OCI-LY7 (cell line): ENCODE data around the gene CEND1. TPM values are rescaled to one million over a fixed set of nuclear protein-coding genes. Genes with fewer than 3 reads are reported as not detected.

Source experiments
- BruUV-seq: library from RNA; stranded (reverse); fragments of 400-500 nt; replicated peaks from 2 replicates; lab custom pipeline; 2021; lab: Mats Ljungman, UMichigan
- CTCF ChIA-PET: fragments of 300-600 bp; sonication (Branson Sonifier 250); formaldehyde crosslinking; loops from one replicate; lab custom pipeline; 2022; ENCODE audit warnings: antibody characterized with exemption; ENCODE audit not compliant: unreplicated experiment; lab: Charles Lee
- POLR2A ChIA-PET: fragments of 300-600 bp; sonication (Branson Sonifier 250); formaldehyde crosslinking; loops from one replicate; lab custom pipeline; 2022; ENCODE audit warnings: antibody characterized with exemption; lab: Charles Lee
- DNase-seq: peaks from one replicate; pipeline ENCODE4 v3.0.0-alpha.2; 2015; ENCODE audit warnings: low spot score
- H2AFZ ChIP-seq: fragments of 200-600 bp; sonication (generic), shearing (Covaris generic); 2 replicates; pipeline ENCODE4 v1.6.1; 2014; ENCODE audit warnings: mild to moderate bottlenecking, antibody characterized with exemption, low read length, moderate library complexity
- H3K27ac ChIP-seq: fragments of 200-600 bp; sonication (generic); 2 replicates; pipeline ENCODE4 v1.5.1; 2014; ENCODE audit warnings: mixed run types, low read depth, mild to moderate bottlenecking, moderate library complexity, low read length, inconsistent platforms; ENCODE audit not compliant: poor library complexity, severe bottlenecking
- H3K36me3 ChIP-seq: fragments of 200-600 bp; sonication (generic); 2 replicates; pipeline ENCODE4 v1.6.1; 2014; ENCODE audit warnings: mild to moderate bottlenecking, antibody characterized with exemption, low read length, moderate library complexity, mixed read lengths; ENCODE audit not compliant: insufficient read depth
- H3K4me1 ChIP-seq: fragments of 200-600 bp; sonication (generic); 2 replicates; pipeline ENCODE4 v1.5.1; 2014; ENCODE audit warnings: mild to moderate bottlenecking, low read length; ENCODE audit not compliant: insufficient read depth, poor library complexity, severe bottlenecking
- H3K4me2 ChIP-seq: fragments of 200-600 bp; sonication (generic); 2 replicates; pipeline ENCODE4 v1.6.1; 2014; ENCODE audit warnings: mild to moderate bottlenecking, low read length
- H3K4me3 ChIP-seq: fragments of 200-600 bp; sonication (generic); 2 replicates; pipeline ENCODE4 v1.5.1; 2014; ENCODE audit warnings: mild to moderate bottlenecking, low read depth, low read length; ENCODE audit not compliant: poor library complexity, severe bottlenecking
- H3K79me2 ChIP-seq: fragments of 200-600 bp; sonication (generic); 2 replicates; pipeline ENCODE4 v1.6.1; 2016; ENCODE audit warnings: low read depth, mild to moderate bottlenecking, low read length, moderate library complexity, mixed read lengths; ENCODE audit not compliant: insufficient read depth
- H3K9me2 ChIP-seq: fragments of 200-600 bp; sonication (generic); 2 replicates; pipeline ENCODE4 v1.6.1; 2016; ENCODE audit warnings: mild to moderate bottlenecking, low read length, mixed read lengths; ENCODE audit not compliant: insufficient read depth
- H3K9me3 ChIP-seq: fragments of 200-600 bp; sonication (generic); 2 replicates; pipeline ENCODE4 v1.6.1; 2014; ENCODE audit warnings: mild to moderate bottlenecking, mixed run types, low read length, mixed read lengths
- H4K20me1 ChIP-seq: fragments of 200-600 bp; sonication (generic); 2 replicates; pipeline ENCODE4 v1.6.1; 2014; ENCODE audit warnings: mild to moderate bottlenecking, antibody characterized with exemption, low read length, moderate library complexity, mixed read lengths; ENCODE audit not compliant: insufficient read depth
- CTCF ChIP-seq: fragments of 200-600 bp; sonication (generic); conservative IDR thresholded peaks from 2 replicates; pipeline ENCODE4 v1.5.1; 2014; ENCODE audit warnings: mild to moderate bottlenecking, antibody characterized with exemption, low read length, moderate library complexity, mixed read lengths
- EZH2phosphoT487 ChIP-seq: fragments of 200-600 bp; sonication (generic); IDR thresholded peaks from 2 replicates; pipeline ENCODE4 v1.6.1; 2018; ENCODE audit warnings: low read depth, borderline replicate concordance, mild to moderate bottlenecking, mixed run types, antibody characterized with exemption, low read length, moderate library complexity, mixed read lengths
- intact Hi-C: fragments of 100-400 bp; cut with micrococcal nuclease; formaldehyde crosslinking; loops from one replicate; pipeline ENCODE4 v1.10.0; 2022; ENCODE audit not compliant: unreplicated experiment
- total RNA-seq, 2 experiments: library from RNA; depleted of rRNA in 1 of 2; stranded (reverse); fragments of >200 nt in 1 of 2; shearing (Covaris generic) in 1 of 2; gene quantifications; 2 replicates each; pipeline ENCODE4 v1.2.3, GENCODE V29; 2014 to 2022

CEND1 gene
- total RNA-seq, 2 experiments from 2014 or later = 17.5 to 32.5 TPM

- Histone ChIP-seq H3K4me2 (peak overlapping the region; percentile 90), H3K79me2 (peaks cover 32% of the 10 kb centered on the region), H3K9me3 (no peaks in the 10 kb centered on the region), H3K27ac (no peak overlapping the region), H3K4me1 (peaks cover 22% of the 10 kb centered on the region), H2AFZ (no peak overlapping the region), H3K4me3 (peak overlapping the region; percentile 95), H3K36me3 (peaks cover 50% of the 10 kb centered on the region), H4K20me1 (no peaks in the 10 kb centered on the region), H3K9me2 (no peaks in the 10 kb centered on the region)
- ChIA-PET POLR2A (interaction anchor here (2.2 kb wide), 1 partner anchor 22 kb away, joined by 9 read pairs; no protein-coding TSS in a partner anchor), CTCF (no interaction called here)
- no peak for DNase-seq
- intact Hi-C loops = no loop called here
- TF ChIP-seq EZH2phosphoT487 = no peak
- TF ChIP-seq CTCF = no peak
- BruUV-seq = no TSS peak
These were observed 14.9 kb downstream of the CEND1 start for GRCh38 chr11:774873-775592.

GRCh38 chr11:773830-774229, 16.1 kb downstream of the CEND1 start:
- POLR2A ChIA-PET = no interaction called here

More at GRCh38 chr11:773830-774229, 16.1 kb downstream of the CEND1 start:
- Histone ChIP-seq H3K9me2 (no peaks in the 10 kb centered on the region), H3K4me2 (no peak overlapping the region), H3K79me2 (peaks cover 32% of the 10 kb centered on the region), H4K20me1 (no peaks in the 10 kb centered on the region), H2AFZ (no peak overlapping the region), H3K4me3 (no peak overlapping the region), H3K36me3 (peaks cover 59% of the 10 kb centered on the region), H3K27ac (no peak overlapping the region), H3K4me1 (peaks cover 20% of the 10 kb centered on the region), H3K9me3 (no peaks in the 10 kb centered on the region)
- TF ChIP-seq EZH2phosphoT487 (no peak), CTCF (no peak)
- no peak for DNase-seq
- no TSS peak for BruUV-seq
- CTCF ChIA-PET = no interaction called here
- intact Hi-C loops = no loop called here
